HK-2 (cell line): ENCODE results near the gene AKNAD1.
"Not testable (repeated sequence)": the region's sequence is repeated elsewhere in the genome, so short reads cannot be mapped to it uniquely, and the experiment has no call there.

Source experiments
- DNase-seq: peaks from one replicate; pipeline ENCODE4 v3.0.0-alpha.2; 2018; ENCODE audit not compliant: unreplicated experiment

Gene AKNAD1

DNA sequence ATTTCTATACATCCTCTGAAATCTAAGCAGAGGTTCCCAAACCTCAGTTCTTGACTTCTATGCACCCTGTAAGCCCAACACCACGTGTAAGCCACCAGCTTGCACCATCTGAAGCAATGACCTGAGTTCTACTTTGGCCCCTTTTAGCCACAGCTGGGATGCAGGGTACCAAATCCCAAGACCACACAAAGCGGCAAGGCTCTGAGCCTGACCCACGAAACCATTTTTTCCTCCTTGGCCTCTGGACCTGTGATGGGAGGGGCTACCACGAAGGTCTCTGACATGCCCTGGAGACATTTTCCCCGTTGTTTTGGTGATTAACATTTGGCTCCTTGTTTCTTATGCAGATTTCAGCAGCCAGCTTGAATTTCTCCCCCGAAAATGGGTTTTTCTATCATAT lies 71.6 kb downstream of the AKNAD1 start:
- no peak for DNase-seq

DNA sequence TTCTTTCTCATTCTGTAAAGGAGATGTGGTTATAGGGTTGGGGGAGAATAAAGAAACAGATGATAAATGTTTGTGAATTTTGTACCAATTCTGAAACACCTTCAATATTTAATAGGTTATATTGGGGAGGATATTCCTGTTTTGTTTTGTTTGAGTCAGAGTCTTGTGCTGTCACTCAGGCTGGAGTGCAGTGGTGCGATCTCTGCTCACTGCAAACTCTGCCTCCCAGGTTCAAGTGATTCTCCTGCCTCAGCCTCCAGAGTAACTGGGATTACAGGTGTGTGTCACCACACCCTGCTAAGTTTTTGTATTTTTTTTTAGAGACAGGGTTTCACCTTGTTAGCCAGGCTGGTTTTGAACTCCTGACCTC lies 75.3 kb downstream of the AKNAD1 start:
- not testable (repeated sequence) for DNase-seq

DNA sequence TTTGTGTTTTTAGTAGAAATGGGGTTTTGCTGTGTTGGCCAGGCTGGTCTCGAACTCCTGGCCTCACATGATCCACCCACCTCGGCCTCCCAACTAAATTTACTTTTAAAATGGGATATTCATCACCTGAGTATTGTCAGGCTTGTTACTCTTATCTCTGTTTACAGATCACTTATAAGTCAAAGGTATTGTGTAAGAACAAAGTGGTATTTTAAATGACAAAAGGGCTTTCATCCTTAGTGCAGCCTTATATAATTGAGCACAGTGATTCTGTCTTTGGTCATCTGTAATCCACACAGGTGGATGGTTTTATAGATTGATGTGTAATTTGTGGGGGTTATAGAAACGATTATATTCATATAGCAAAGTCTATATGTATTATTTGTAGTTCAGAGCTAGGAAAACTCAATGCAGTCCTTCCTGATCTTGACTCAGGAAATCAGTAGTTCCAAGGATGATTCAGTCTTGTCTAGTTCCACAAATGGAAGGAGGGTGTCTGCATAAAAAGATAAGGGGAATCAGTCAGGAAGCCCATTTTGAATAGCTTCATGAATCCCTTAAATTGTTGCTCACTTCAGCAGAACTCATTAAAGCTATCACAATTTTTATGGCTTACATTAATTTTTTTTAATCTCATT lies 75.8 kb downstream of the AKNAD1 start:
- DNase-seq = no peak

GRCh38 chr1:108779455-108779854 lies 77.4 kb downstream of the AKNAD1 start:
- DNase-seq = no peak

GRCh38 chr1:108777839-108778238 lies 79.1 kb downstream of the AKNAD1 start:
- no peak for DNase-seq

- no peak for DNase-seq
These were observed 89.2 kb downstream of the AKNAD1 start for GRCh38 chr1:108767708-108768107.

- DNase-seq = no peak
These were observed 89.8 kb downstream of the AKNAD1 start for GRCh38 chr1:108767115-108767514.
